Gastrocnemius medialis (tissue), 4 donors: ENCODE results near the gene CISD1. TPM values are rescaled to one million over a fixed set of nuclear protein-coding genes. Genes with fewer than 3 reads are reported as not detected.

Experiments
- ATAC-seq, 2 donors: fragments of 150-250 bp; one replicate each; pipeline ENCODE4 v1.9.1; 2016
- DNase-seq, 2 donors: peaks; one replicate each; pipeline ENCODE4 v3.0.0-alpha.2; 2019
- H3K27ac ChIP-seq, 4 donors: fragments of 200-600 bp; sonication (generic); 1 replicate in 1 of 4; 2 replicates in 3 of 4; pipeline ENCODE4 v1.5.1; 2016 to 2018; ENCODE audit warnings: mild to moderate bottlenecking in 2 of 4, moderate library complexity in 1 of 4
- H3K27me3 ChIP-seq, 3 donors: fragments of 200-600 bp; sonication (generic) in 2 of 3; 1 replicate in 1 of 3; 2 replicates in 2 of 3; pipeline versions ENCODE4 v1.5.1 to v1.6.0; 2016 to 2019; ENCODE audit warnings: mild to moderate bottlenecking in 1 of 3, moderate library complexity in 1 of 3
- H3K36me3 ChIP-seq, 2 donors: fragments of 200-600 bp; sonication (generic) in 1 of 2; one replicate each; pipeline ENCODE4 v1.5.1; 2017 to 2018
- H3K4me1 ChIP-seq, 2 donors: fragments of 200-600 bp; sonication (generic) in 1 of 2; one replicate each; pipeline ENCODE4 v1.5.1; 2016 to 2017; ENCODE audit warnings: mild to moderate bottlenecking in 2 of 2
- H3K4me3 ChIP-seq, 4 donors: fragments of 200-600 bp; sonication (generic) in 3 of 4; 1 replicate in 1 of 4; 2 replicates in 3 of 4; pipeline ENCODE4 v1.5.1; 2016 to 2019; ENCODE audit warnings: mild to moderate bottlenecking in 2 of 4
- H3K9me3 ChIP-seq, 3 donors: fragments of 200-600 bp; sonication (generic) in 2 of 3; 1 replicate in 1 of 3; 2 replicates in 2 of 3; pipeline ENCODE4 v1.5.1; 2016 to 2019
- POLR2A ChIP-seq, 2 donors: fragments of 450-650 bp; IDR thresholded peaks; one replicate each; pipeline ENCODE4 v1.6.1; 2017; ENCODE audit warnings: antibody characterized with exemption in 2 of 2, mild to moderate bottlenecking in 2 of 2, moderate library complexity in 2 of 2
- in situ Hi-C, 4 donors: fragments of 200-750 bp; cut with MboI; loops; one replicate each; pipeline versions ENCODE4 v1.15.0 to v1.8.0; 2017; ENCODE audit warnings: low sequenced_read_pairs in 4 of 4
- intact Hi-C: fragments of 100-400 bp; cut with DNase I; formaldehyde crosslinking; loops from one replicate; pipeline ENCODE4 v1.15.1; 2023; ENCODE audit warnings: low total_unique reads
- total RNA-seq, 4 donors: library from RNA; depleted of rRNA; stranded (reverse); fragments of >200 nt; gene quantifications; one replicate each; pipeline versions ENCODE4 v1.1.0 to v1.2.3, GENCODE V29; 2016
- TF ChIP-seq, protein P1 (sequence below), 5 experiments: fragments of 450-650 bp in 3 of 5; fragments of 200-600 bp in 2 of 5; sonication (generic) in 2 of 5; IDR thresholded peaks in 4 of 5; conservative IDR thresholded peaks in 1 of 5; 1 replicate in 4 of 5; 2 replicates in 1 of 5; pipeline ENCODE4 v1.5.1; 2016 to 2019; ENCODE audit warnings: antibody characterized with exemption in 5 of 5, mild to moderate bottlenecking in 3 of 5, moderate library complexity in 3 of 5

CISD1 gene
- total RNA-seq, 4 donors from 2014 or later = 54.4 to 90.2 (median 71.1) TPM

DNA sequence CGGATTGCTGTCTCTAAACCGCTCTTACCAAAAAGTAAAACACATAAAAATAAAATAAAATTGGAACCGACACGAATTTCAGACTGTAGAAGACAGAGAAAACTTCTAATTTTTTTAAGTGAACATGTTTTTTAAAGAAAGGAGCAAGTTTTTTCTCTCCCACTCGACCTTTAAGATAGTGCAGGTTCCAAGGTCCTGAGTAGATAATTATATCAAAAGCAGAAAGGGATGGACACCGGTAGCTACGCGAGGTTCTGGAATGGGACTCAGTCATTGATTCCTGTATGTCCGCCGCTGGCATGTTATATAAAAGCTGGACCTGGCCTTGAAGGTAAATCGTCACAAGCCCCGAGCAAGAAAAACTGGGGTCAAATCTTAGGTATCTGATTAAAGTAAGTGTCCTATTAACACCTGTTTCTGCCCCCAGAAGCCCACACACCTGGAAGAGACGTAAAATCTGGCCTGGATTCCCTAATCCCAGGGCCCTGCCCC, 462 bp upstream of the CISD1 start:
- Histone ChIP-seq H3K36me3 (no peaks in the 10 kb centered on the region), H3K4me3 (peak overlapping the region; percentile 62 to 89 (median 84)), H3K27ac (peak overlapping the region; percentile 88 to 97 (median 96)), H3K27me3 (no peaks in the 10 kb centered on the region), H3K9me3 (no peaks in the 10 kb centered on the region), H3K4me1 (peaks cover 24 to 37% of the 10 kb centered on the region in 2 donors)
- intact Hi-C loops = loop anchor here (2.0 to 10.0 kb wide), 3 partner anchors 66 to 1639 kb away; partner anchors contain the start of genes CCDC6 and UBE2D1
- DNase-seq (no peak), ATAC-seq (peak; percentile 10 to 17)
- no peak for TF ChIP-seq POLR2A (IDR thresholded peaks at IDR 0.05)
- TF ChIP-seq, protein P1, sequence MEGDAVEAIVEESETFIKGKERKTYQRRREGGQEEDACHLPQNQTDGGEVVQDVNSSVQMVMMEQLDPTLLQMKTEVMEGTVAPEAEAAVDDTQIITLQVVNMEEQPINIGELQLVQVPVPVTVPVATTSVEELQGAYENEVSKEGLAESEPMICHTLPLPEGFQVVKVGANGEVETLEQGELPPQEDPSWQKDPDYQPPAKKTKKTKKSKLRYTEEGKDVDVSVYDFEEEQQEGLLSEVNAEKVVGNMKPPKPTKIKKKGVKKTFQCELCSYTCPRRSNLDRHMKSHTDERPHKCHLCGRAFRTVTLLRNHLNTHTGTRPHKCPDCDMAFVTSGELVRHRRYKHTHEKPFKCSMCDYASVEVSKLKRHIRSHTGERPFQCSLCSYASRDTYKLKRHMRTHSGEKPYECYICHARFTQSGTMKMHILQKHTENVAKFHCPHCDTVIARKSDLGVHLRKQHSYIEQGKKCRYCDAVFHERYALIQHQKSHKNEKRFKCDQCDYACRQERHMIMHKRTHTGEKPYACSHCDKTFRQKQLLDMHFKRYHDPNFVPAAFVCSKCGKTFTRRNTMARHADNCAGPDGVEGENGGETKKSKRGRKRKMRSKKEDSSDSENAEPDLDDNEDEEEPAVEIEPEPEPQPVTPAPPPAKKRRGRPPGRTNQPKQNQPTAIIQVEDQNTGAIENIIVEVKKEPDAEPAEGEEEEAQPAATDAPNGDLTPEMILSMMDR (IDR thresholded peaks at IDR 0.05 in 4 of 5, conservative IDR thresholded peaks at IDR 0.05 in 1 of 5) = no peak
- in situ Hi-C loops = no loop called here

DNA sequence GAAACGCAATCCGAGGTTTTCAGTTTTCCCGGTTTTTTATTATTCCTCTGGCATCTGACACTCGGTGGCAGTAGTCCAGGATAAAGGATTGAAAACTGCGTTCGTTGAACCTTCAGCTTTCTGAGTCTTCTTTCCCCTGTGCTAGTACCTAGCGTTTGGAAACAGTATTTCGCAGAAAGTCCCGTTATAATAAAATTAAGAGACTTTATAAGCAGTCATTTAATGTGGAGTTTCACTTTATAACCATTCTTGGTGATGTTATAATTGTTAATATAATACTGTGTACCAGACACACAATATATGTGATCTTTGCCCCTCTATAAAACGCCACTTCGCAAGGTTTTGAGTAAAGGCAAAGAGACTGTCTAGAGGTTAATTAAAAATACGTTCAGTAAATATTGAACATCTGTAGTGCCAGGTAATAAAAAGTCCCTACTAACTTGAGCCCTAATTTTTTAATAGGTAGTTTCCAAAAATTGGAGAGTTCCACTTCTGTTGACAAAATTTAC, 874 bp downstream of the CISD1 start:
- in situ Hi-C loops (no loop called here), intact Hi-C loops (loop anchor here (1.0 to 10.0 kb wide), 4 partner anchors 65 to 1637 kb away; partner anchors contain the start of genes CCDC6, TFAM and UBE2D1)
- no peak for TF ChIP-seq POLR2A (IDR thresholded peaks at IDR 0.05)
- TF ChIP-seq, protein P1 (IDR thresholded peaks at IDR 0.05 in 4 of 5, conservative IDR thresholded peaks at IDR 0.05 in 1 of 5) = no peak
- Histone ChIP-seq H3K4me1 (peaks cover 22 to 32% of the 10 kb centered on the region in 2 donors), H3K4me3 (peak overlapping the region; percentile 62 to 89 (median 84)), H3K9me3 (no peaks in the 10 kb centered on the region), H3K27me3 (no peaks in the 10 kb centered on the region), H3K27ac (peak overlapping the region; percentile 88 to 97 (median 96)), H3K36me3 (no peaks in the 10 kb centered on the region)
- DNase-seq (no peak), ATAC-seq (no peak)

DNA sequence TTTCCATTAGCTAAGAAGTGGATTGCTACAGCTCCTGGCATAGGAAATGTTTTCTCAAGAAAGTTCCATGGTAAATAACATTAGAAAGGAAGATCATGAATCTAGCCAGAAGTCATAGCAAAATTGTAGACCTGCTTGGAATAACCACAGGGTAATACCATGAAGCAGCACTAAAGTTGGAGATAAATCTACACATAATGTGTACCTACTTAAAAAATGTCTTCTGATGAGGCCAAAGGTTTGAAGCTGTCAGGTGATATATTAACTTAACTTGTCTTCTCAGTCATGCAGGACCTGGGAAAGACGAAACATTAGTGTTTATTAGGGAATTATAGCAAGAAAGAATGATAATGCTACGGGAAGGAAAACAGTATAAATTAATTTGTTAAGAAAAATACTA, 6.3 kb downstream of the CISD1 start:
- in situ Hi-C loops (no loop called here), intact Hi-C loops (no loop called here)
- Histone ChIP-seq H3K27me3 (no peaks in the 10 kb centered on the region), H3K4me1 (peaks cover 23 to 27% of the 10 kb centered on the region in 2 donors), H3K36me3 (peaks cover 0 to 32% of the 10 kb centered on the region in 2 donors), H3K4me3 (no peak overlapping the region), H3K9me3 (no peaks in the 10 kb centered on the region), H3K27ac (peak overlapping the region in 1 of 4 donors; percentile 22)
- TF ChIP-seq, protein P1 (IDR thresholded peaks at IDR 0.05 in 4 of 5, conservative IDR thresholded peaks at IDR 0.05 in 1 of 5) = no peak
- no peak for TF ChIP-seq POLR2A (IDR thresholded peaks at IDR 0.05)
- ATAC-seq (no peak), DNase-seq (no peak)

DNA sequence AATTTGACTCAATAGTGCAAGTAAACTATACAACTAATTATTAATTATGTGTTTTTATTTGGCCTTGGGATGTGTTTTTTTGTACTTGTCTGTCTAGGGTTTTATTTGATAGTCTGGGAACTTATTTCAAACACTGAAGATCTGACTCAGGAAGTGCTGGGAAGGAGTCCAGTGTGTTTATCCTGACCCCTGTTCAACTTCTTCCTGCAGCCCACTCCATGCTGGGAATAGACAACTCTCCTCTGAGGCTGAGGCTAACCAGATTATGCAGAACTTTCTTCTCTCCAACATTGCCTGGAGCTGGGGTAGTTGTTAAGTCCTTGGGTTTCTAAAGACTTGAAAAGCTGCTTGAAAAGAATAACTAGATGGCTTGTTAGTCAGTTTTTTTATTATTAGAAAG, 6.9 kb downstream of the CISD1 start:
- Histone ChIP-seq H3K27me3 (no peaks in the 10 kb centered on the region), H3K36me3 (peaks cover 0 to 32% of the 10 kb centered on the region in 2 donors), H3K9me3 (no peaks in the 10 kb centered on the region), H3K4me1 (peaks cover 18 to 21% of the 10 kb centered on the region in 2 donors), H3K27ac (no peak overlapping the region), H3K4me3 (no peak overlapping the region)
- TF ChIP-seq, protein P1 (IDR thresholded peaks at IDR 0.05 in 4 of 5, conservative IDR thresholded peaks at IDR 0.05 in 1 of 5) = no peak
- no peak for TF ChIP-seq POLR2A (IDR thresholded peaks at IDR 0.05)
- DNase-seq (no peak), ATAC-seq (no peak)
- in situ Hi-C loops = no loop called here
- intact Hi-C loops = no loop called here
